ENCODE results near the gene NRP1.

Gene NRP1

GRCh38 chr10:33174674-33175434 lies 159.6 kb downstream of the NRP1 start:
- DNase-seq = no peak

- DNase-seq = no peak
These were observed 168.6 kb downstream of the NRP1 start for GRCh38 chr10:33165911-33166310.

DNA sequence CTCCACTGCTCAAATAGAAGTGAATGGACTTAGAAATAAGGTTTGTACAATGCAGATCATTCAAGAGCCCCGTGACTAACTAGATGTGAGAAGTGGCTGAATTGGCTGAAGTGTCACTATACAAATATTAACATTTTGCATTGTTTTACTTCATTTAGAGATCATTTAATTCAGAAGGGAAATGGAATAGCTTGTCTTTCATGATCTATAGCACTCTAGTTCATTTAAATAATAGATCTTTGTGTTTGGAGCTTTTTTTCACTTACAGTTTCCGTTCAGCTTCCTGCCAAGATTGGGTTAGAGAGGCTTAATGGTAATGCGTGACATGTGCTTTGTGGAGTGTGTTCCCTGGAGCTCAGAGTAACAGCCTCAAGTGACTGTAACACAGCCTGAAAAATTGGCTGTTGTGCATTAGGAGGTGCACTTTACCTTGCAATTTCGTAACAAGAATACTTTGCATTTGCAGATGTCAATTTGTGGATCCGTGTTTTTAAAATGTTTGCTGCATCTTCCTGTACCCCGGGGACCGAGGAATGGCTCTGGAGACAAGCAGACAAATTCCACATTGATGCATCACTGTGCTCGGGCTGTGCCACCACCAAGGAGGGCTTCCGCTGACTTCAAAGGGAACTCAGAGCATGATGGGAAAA lies 170.3 kb downstream of the NRP1 start:
- no peak for DNase-seq

- DNase-seq = no peak
These were observed 172.3 kb downstream of the NRP1 start for GRCh38 chr10:33162248-33162575.

GRCh38 chr10:33161550-33162247 lies 172.8 kb downstream of the NRP1 start:
- no peak for DNase-seq

- DNase-seq = no peak
These were observed 174.3 kb downstream of the NRP1 start for GRCh38 chr10:33160151-33160550.

DNA sequence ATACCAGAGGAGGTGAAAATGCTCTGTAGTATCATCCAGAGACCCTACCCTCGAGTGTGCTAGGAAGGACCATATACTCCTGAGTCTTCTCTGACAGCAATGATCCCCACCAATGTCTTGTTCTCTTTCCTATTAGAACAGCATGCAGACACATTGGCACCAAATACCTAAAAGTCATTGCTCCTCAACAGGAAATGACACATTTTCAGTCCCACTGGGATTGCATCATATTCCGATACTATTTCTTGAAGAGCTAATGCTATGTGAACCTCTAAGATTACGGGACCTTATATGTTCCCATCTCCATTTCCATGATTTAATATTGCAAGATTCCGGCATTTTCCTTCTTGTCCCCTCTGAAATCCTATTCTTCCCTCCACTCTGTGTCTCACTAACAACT lies 177.4 kb downstream of the NRP1 start:
- DNase-seq = no peak

DNA sequence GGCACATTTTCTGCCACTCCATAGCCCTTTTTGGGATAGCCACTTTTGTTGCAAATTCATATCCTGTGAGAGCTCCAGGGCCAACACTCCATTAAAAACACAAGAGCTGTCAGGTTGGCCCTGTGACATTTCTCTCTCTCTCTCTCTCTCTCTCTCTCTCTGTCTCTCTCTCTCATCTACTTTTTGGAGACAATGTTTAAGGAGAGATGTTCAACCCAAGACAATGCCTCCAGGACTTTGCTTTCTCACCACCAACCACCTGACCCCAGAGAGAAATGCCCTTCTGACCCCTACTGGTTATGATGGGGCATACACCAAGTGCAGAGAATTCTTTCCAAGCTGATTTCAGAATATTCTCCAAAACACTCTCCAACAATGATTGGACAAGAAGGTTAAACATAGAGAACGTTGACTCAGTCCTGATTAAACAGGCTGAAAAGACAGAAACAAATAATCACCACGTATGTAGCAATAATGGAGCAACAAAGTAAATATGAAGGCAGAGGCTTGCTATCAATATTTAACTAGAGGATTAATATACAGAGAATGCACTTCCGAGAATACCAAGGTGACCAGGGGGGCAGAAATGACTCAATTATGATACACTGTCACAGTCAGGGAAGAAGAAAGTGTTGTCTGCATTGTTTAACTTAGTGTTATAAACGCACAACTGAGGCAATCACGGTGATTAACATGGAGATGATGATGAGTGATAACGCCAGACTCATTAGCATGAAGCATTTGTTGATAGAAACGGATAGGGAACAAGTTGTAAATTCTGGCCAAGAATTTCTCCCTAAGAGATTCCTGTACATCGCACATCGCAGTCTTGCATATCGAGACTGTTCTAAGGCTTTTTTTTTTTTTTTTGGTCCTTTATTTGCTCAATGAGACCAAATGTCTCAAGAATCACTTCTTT lies 178.5 kb downstream of the NRP1 start:
- peak; percentile 39 for DNase-seq

GRCh38 chr10:33154590-33154989 lies 179.9 kb downstream of the NRP1 start:
- no peak for DNase-seq

DNA sequence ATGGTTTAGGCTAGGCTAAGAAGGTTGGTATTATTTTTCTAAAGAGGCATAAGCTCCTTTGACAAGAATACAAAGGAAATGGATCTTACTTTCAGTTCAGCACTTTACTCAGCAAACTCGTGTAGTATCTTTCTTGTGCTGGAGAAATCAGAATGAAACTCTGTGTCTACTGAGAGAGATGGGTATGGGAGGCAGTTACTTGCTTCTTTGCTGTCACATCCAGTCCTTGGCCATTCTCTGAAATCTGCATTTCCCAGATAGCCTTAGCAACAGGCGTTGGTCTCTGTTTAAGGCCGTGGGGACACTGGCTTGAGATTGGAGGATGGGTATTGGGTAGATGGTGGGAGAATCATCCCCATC lies 180.5 kb downstream of the NRP1 start:
- no peak for DNase-seq

DNA sequence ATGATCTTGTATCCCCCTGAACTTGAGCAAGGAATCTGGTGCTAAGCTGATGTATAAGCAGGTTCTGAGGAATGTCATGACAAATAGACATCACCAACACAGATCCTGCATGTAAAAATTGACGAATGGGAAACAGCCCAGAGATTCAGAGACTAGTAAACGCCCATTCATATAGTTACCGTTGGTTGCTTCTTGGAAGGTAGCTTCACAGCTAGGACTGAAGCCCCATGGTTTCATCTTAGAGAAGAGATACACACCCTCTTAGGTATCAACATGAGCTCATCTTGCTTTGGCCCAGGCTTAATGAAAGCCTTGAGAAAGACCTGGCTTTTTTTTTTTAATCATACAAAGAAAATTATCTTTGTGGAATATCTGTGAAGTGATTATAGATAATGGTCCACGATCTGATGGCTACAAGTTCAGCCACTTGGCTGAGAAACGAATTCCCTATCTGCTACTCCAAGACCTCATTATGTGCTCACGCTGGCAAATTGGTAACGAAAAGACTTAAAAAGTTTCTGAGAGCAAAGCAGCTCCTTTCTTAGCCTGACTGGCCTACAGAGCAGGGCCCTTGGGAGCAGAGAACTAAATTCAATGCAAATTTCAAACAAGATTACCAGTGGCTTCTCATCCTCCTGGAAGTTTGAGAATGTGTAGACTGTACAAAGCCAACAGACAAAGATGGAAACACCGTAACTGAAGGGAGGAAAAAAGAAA lies 181.1 kb downstream of the NRP1 start:
- DNase-seq = no peak

GRCh38 chr10:33152750-33153149 lies 181.7 kb downstream of the NRP1 start:
- DNase-seq = no peak

DNA sequence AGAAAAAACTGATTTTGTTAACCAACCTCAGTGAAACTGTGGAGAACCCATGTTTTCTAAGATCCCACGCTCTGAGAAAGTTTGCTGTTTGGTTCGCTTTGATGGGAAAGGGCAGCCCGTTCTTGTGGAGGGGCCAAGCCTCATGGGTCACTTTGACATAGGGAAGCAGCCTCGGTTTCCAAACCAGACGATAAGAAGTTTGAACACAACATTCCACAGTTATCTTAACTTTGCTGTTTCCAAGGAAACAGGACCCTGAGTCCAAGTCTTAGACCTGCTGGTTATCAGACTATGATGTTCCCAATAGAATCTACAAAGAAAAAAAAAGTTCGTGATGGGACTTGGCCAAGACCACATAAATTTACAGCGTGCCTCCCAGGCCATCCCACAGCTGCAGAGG lies 182.3 kb downstream of the NRP1 start:
- no peak for DNase-seq

DNA sequence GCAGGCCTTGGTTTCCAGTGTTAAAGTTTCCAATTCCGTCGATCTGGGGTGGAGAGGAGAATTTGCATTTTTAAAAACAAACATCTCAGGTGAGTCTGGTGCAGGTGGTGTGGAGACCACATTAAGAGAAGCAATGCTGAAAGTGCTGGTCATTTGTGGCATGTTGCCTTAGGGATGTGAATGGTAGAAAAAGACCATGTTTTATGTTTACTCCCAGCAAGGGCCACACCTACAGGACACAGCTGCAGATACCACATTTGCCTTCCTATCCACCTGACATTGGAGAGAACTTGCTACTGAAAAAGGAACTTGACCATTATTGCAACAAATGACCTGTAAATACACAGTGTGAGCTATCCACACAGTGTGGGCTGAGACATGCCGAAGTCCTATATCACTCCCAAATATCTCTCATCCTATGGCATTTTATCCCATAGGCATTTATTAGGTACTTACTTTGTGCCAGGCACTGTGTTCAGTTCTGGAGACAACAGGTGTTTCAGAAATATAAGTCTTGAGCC lies 183.1 kb downstream of the NRP1 start:
- DNase-seq = no peak

DNA sequence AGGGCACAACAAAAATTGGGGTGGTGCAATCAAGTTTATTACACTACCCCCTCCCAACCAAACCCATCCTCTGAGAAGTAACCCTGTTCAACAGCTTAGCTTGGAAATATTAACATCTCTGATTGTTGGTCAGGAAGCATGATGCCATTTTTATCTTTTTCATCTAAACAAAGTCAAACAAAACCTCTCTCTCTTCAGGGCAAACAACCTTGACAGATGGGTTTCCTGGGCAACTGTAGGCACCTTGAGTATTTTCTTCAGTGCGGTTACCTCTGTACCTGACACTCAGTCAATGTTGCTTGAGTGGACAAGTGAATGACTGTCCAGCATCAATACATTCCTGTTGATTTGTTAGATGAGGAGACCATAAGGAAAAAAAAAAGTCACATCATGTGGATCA lies 183.6 kb downstream of the NRP1 start:
- no peak for DNase-seq

- no peak for DNase-seq
These were observed 184.3 kb downstream of the NRP1 start for GRCh38 chr10:33150146-33150545.

DNA sequence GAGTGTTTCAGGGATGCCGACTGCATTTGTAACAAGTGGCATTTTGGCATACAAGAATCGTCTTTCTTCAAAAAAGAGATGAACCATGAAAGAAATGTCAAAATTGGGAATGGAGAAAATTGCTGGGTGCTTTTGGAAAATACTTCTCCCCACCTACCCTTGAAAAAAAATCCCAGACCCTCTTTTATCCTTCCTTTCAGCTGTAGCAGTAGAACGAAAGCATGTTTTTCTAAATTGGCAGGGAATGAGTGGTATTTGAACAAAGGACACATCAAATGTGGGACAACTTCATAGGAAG lies 187.5 kb downstream of the NRP1 start:
- no peak for DNase-seq

GRCh38 chr10:33146189-33147012 lies 188.1 kb downstream of the NRP1 start:
- DNase-seq = no peak

- DNase-seq = no peak
These were observed 188.8 kb downstream of the NRP1 start for GRCh38 chr10:33145451-33146188.

- peak; percentile 71 for DNase-seq
These were observed 191.2 kb downstream of the NRP1 start for GRCh38 chr10:33143160-33143728.

- DNase-seq = no peak
These were observed 192.2 kb downstream of the NRP1 start for GRCh38 chr10:33142295-33142694.

All from activated naive CD4-positive, alpha-beta T cell treated with Interleukin-2 at 50 U/mL for 16 hours (primary cell).